ENCODE data around the gene DNAL4. TPM values are rescaled to one million over a fixed set of nuclear protein-coding genes. Genes with fewer than 3 reads are reported as not detected.
A peak's percentile ranks its signal among the peaks of the same experiment; 100 is the strongest.

Gene DNAL4
- total RNA-seq, 1 experiment from 2014 or later, result 4.7 TPM

- DNase-seq, result peak; percentile 78 to 80
- H3K4me1 ChIP-seq, result peaks cover 26% of the 10 kb centered on the region
- H3K36me3 ChIP-seq, result no peaks in the 10 kb centered on the region
- no peak overlapping the region for H3K4me3 ChIP-seq
- no peaks in the 10 kb centered on the region for H3K27me3 ChIP-seq
- H3K27ac ChIP-seq, result no peak overlapping the region
- no peaks in the 10 kb centered on the region for H3K9me3 ChIP-seq (replicated peaks)
Measured at GRCh38 chr22:38766076-38766777, 27.7 kb downstream of the DNAL4 start.

DNA sequence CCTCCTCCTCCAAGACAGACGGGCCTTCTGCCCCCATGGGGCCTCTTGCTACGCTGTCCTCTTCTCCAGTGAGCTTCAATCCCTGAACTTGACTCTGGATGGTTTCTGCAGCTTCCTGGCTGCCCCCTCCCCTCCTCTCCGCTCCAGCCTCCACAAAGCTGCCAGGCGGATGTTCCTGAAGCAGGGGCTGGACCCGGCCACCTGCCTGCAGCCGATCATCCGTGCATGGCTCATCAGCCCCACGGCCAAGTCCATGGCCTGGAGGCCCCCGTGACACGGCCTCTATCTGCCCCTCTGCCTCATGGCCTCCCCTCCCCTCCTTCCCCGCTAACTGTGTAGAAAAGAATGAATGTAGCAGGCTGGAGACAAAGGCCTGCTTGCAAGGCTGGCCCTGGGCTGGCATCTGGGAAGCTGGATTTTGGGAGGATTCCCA is 31.4 kb downstream of the DNAL4 start:
- Histone ChIP-seq H3K9me3 (replicated peaks) (no peaks in the 10 kb centered on the region), H3K27me3 (no peaks in the 10 kb centered on the region), H3K27ac (peak overlapping the region; percentile 30; the same call in 1 of the 2 replicates), H3K36me3 (no peaks in the 10 kb centered on the region), H3K4me3 (no peak overlapping the region), H3K4me1 (peaks cover 39% of the 10 kb centered on the region)
- peak; percentile 53 to 63 for DNase-seq

GRCh38 chr22:38761202-38762162 is 32.5 kb downstream of the DNAL4 start:
- Histone ChIP-seq H3K4me1 (peaks cover 39% of the 10 kb centered on the region), H3K27me3 (no peaks in the 10 kb centered on the region)
- peak; percentile 52 to 63 for DNase-seq

GRCh38 chr22:38760477-38761201 is 33.3 kb downstream of the DNAL4 start:
- DNase-seq, result peak; percentile 90 to 91
- peak overlapping the region; percentile 3; the same call in 1 of the 2 replicates for H3K4me3 ChIP-seq
- H3K36me3 ChIP-seq, result no peaks in the 10 kb centered on the region
- peaks cover 36% of the 10 kb centered on the region for H3K4me1 ChIP-seq
- peak overlapping the region; percentile 57 for H3K27ac ChIP-seq
- no peaks in the 10 kb centered on the region for H3K27me3 ChIP-seq
- H3K9me3 ChIP-seq (replicated peaks), result no peaks in the 10 kb centered on the region

More at GRCh38 chr22:38761202-38762162, 32.5 kb downstream of the DNAL4 start:
- Histone ChIP-seq H3K36me3 (no peaks in the 10 kb centered on the region), H3K27ac (peak overlapping the region; percentile 57), H3K4me3 (no peak overlapping the region), H3K9me3 (replicated peaks) (no peaks in the 10 kb centered on the region)

DNA sequence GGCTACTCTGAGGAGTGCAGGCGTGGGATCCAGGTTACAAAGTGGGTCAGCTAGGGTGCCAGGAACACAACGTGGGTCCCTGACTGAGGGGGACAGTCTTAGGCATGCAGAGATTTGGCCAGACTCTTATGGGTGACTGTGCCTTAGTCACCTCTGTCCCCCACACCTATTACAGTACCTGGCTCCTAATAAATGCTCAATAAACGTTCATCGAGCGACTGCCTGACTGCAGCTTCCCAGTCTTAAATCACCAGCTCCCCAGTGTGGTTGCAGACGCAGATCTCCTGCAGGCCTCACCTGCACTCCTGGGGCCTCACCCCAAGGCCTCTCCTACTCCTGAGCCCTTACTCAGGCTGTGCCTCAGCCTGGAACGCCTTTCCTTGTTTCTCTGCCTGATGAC is 34.9 kb downstream of the DNAL4 start:
- Histone ChIP-seq H3K9me3 (replicated peaks) (no peaks in the 10 kb centered on the region), H3K4me1 (peaks cover 29% of the 10 kb centered on the region), H3K4me3 (no peak overlapping the region), H3K27ac (no peak overlapping the region), H3K36me3 (no peaks in the 10 kb centered on the region), H3K27me3 (no peaks in the 10 kb centered on the region)
- no peak for DNase-seq

- Histone ChIP-seq H3K27me3 (no peaks in the 10 kb centered on the region), H3K4me3 (no peak overlapping the region), H3K9me3 (replicated peaks) (no peaks in the 10 kb centered on the region), H3K36me3 (no peaks in the 10 kb centered on the region), H3K27ac (no peak overlapping the region), H3K4me1 (peaks cover 34% of the 10 kb centered on the region)
- no peak for DNase-seq
Measured at GRCh38 chr22:38758276-38758945, 35.5 kb downstream of the DNAL4 start.

- no peaks in the 10 kb centered on the region; the same call in 1 of the 2 replicates for H3K36me3 ChIP-seq
- H3K9me3 ChIP-seq (replicated peaks), result no peaks in the 10 kb centered on the region
- no peak overlapping the region for H3K27ac ChIP-seq
- no peak for DNase-seq
- H3K4me1 ChIP-seq, result peaks cover 34% of the 10 kb centered on the region
- H3K4me3 ChIP-seq, result no peak overlapping the region
- no peaks in the 10 kb centered on the region for H3K27me3 ChIP-seq
Measured at GRCh38 chr22:38757464-38757757, 36.5 kb downstream of the DNAL4 start.

GRCh38 chr22:38756711-38757463 is 37.1 kb downstream of the DNAL4 start:
- Histone ChIP-seq H3K27me3 (no peaks in the 10 kb centered on the region), H3K9me3 (replicated peaks) (no peaks in the 10 kb centered on the region), H3K4me3 (peak overlapping the region; percentile 91), H3K36me3 (no peaks in the 10 kb centered on the region; the same call in 1 of the 2 replicates), H3K27ac (no peak overlapping the region), H3K4me1 (peaks cover 36% of the 10 kb centered on the region)
- no peak for DNase-seq

DNA sequence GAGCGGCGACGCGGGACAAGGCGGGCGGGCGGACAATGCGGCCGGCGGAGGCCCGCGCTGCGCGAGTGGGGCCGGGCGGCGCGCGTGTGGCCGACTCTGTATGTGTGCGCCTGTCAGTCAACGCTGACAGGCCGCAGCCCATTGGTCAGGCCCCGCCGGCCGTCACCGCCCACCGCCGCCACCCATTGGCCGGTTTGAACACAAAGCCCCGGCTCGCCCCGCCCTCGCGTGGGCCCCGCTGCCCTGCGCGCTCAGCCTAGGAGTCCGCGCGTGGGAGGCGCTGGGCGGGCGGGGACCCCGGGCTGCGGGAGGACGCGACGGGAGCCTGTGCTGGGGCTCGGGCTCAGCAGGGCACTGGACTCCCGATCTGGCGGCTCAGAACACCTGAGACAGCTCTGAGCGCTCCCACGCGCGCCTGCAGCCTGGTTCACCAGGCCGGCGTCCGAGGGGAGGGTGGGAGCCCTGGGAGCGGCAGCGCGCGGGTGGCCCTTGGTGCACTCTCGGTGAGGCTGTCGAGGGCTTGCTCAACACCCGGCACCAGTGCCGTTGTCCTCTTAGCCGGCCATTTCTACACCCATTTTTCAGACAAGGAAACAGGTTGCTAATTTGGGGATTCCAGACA is 37.9 kb downstream of the DNAL4 start, which contains the start of gene SUN2:
Gene SUN2, minus strand, starts transcription at position 88 of the 622 bp plus-strand sequence. CDS start 3,370 bp downstream, outside the sequence.
- Histone ChIP-seq H3K27ac (peak within 1 kb of the TSS; percentile 72), H3K4me1 (peaks cover 33% of the 10 kb centered on the region), H3K27me3 (no peaks in the 10 kb centered on the region), H3K9me3 (replicated peaks) (no peaks in the 10 kb centered on the region), H3K36me3 (no peaks in the 10 kb centered on the region; the same call in 1 of the 2 replicates), H3K4me3 (peak within 1 kb of the TSS; percentile 91)
- DNase-seq, result peak; percentile 80 to 82

DNA sequence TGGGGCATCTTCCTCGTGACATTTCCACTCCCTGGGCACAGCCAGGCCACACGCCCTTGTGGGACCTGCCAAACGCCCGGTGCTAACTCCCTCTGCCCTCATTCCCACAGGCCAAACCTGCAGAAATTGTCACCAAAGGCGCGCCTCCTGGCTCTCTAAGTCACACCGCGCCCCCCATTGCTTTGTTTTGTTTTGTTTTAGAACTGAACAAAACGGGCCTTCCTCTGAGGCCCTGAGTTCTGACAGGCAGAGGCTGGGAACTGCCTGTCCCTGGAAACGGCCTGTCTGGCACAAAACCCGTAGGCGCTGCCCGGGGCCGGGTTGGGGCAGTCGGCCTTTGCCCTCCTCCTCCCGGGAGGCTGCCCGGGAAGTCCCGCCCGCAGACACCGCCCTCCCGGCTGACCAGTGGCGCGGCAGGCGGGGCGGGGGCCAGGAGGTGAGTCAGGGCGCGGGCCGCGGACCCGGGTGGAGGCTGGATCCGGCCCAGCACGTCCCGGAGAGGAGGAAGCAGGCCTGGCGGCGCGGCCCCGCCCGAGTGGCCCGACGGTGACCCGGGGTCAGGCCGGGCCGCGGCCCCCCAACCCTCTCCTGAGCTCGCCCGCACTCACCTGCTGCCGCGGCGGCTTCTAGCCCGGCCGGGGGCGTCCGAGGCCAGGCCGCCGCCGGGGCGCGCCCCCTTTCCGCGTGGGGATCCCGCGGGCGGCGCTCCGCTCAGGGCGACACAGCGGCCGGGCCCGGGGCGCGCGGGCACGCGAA is 38.6 kb downstream of the DNAL4 start:
- peak; percentile 34 to 43 for DNase-seq
- H3K27ac ChIP-seq, result peak overlapping the region; percentile 56
- peak overlapping the region; percentile 91 for H3K4me3 ChIP-seq
- peaks cover 5% of the 10 kb centered on the region for H3K36me3 ChIP-seq
- peaks cover 34% of the 10 kb centered on the region for H3K4me1 ChIP-seq
- no peaks in the 10 kb centered on the region for H3K9me3 ChIP-seq (replicated peaks)
- no peaks in the 10 kb centered on the region for H3K27me3 ChIP-seq

GRCh38 chr22:38754751-38755154 is 39.2 kb downstream of the DNAL4 start:
- DNase-seq, result no peak
- peak overlapping the region; percentile 56 for H3K27ac ChIP-seq
- H3K4me1 ChIP-seq, result peaks cover 32% of the 10 kb centered on the region
- H3K4me3 ChIP-seq, result peak overlapping the region; percentile 91
- peaks cover 11% of the 10 kb centered on the region for H3K36me3 ChIP-seq
- H3K9me3 ChIP-seq (replicated peaks), result no peaks in the 10 kb centered on the region
- no peaks in the 10 kb centered on the region for H3K27me3 ChIP-seq

DNA sequence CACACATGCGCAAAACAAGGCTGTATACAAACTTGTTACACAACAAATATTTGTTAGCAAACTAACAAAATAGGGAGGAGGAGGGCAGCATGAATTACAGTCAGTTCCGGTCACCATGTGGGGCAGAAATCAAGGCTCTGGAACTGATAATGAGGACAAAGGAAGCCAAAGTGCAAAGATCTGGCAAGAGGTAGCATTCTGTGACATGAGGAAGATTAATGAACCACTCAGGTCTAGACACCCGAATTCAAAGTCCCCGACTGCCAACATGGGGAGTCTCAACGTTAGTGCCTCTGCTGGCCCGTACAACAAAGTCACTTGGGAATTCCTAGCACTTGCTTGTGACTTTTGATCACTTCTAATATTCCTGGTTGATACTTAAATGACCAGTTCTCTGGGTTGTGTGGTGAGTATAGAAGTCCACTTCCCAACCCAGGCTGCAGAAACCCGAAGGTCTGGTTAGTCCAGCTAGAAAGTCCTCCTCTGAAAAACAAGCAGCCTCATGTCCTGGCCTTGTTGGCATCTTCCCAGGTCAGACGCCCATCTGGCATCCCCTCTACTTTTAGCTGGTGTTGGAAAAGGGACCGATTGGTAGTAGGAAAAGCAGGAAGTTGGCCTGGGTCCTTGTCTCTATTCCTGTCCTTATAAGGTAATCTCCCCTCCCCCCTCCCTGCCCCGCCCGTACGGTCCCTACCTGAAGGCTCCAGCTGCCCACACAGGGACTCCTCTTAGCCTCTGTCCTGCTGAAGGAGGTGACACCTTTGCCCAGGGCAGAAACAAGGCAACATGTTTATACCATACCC is 39.8 kb downstream of the DNAL4 start:
- H3K4me3 ChIP-seq, result peak overlapping the region; percentile 91
- DNase-seq, result no peak
- no peak overlapping the region for H3K27ac ChIP-seq
- H3K9me3 ChIP-seq (replicated peaks), result no peaks in the 10 kb centered on the region
- no peaks in the 10 kb centered on the region for H3K27me3 ChIP-seq
- H3K4me1 ChIP-seq, result peaks cover 32% of the 10 kb centered on the region
- peaks cover 17% of the 10 kb centered on the region for H3K36me3 ChIP-seq

Measured in SJCRH30 (cell line).